ENCODE results near the gene LIPN.

LIPN gene

DNA sequence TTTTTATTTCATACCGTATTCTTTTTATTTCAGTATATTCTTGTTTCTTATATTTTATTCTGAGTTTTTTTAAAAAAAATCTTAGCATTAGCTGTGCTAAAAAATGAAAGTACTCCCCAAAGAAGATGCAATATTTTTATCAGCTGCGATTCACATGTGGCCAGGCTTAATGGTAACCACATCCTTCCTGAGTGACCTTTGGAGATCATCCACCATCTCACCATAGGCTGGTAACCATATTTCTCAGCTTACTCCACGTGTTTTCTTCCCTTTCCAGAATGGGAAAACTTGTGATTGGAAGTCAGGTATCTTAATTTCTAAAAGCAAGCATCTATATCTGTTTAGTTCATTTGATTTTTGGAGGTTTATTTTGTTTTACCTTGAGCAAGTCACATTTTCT is 23.9 kb downstream of the LIPN start:
- in situ Hi-C loops (cut with HindIII; ENCODE audit: low pct_ligation_motif_present, low sequenced_read_pairs): no loop called here
- no peak overlapping the region for H3K4me3 ChIP-seq (ENCODE audit: low read depth, low read length)
- H3K27me3 ChIP-seq (replicated peaks): no peaks in the 10 kb centered on the region
- peak; percentile 38 for DNase-seq
- H3K36me3 ChIP-seq (replicated peaks): no peaks in the 10 kb centered on the region
- TF ChIP-seq, protein P1, sequence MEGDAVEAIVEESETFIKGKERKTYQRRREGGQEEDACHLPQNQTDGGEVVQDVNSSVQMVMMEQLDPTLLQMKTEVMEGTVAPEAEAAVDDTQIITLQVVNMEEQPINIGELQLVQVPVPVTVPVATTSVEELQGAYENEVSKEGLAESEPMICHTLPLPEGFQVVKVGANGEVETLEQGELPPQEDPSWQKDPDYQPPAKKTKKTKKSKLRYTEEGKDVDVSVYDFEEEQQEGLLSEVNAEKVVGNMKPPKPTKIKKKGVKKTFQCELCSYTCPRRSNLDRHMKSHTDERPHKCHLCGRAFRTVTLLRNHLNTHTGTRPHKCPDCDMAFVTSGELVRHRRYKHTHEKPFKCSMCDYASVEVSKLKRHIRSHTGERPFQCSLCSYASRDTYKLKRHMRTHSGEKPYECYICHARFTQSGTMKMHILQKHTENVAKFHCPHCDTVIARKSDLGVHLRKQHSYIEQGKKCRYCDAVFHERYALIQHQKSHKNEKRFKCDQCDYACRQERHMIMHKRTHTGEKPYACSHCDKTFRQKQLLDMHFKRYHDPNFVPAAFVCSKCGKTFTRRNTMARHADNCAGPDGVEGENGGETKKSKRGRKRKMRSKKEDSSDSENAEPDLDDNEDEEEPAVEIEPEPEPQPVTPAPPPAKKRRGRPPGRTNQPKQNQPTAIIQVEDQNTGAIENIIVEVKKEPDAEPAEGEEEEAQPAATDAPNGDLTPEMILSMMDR (IDR thresholded peaks at IDR 0.05; ENCODE audit: low read depth, low read length, missing control alignments): no peak
- H3K27ac ChIP-seq: no peak overlapping the region

DNA sequence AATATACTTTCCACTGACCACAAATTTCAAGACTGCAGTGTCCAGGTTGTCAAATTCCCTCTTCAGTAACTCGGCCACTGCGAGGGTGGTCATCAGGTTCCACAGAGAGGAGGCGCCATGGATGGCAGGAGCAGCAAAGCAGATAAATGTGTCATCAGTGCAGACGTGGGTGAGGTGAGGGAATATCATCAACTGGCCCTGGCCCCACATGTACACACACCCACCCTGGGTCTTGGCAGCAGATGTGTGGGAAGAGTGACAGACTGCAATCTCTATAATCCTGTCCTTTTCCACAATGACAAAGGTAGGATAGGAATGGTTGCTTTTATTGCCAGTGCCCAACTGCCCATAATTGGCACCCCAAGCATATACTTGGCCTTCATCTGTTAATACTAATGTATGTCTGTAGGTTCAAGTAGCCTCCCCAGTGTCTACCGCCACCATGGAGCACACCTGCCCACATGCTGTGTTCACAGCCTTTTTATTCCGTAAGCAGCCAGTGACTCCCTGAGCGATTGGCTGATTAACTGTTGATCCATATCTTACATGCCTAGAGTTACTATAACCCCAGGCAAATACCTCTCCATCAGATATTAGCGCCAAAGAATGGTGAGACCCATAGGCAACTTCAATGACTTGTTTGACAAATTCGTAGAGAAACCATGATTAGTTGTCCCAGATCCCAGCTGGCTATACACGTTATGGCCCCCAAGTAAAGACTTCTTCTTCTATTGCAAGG is 26.4 kb downstream of the LIPN start:
- Histone ChIP-seq H3K27me3 (replicated peaks) (no peaks in the 10 kb centered on the region), H3K27ac (no peak overlapping the region), H3K36me3 (replicated peaks) (no peaks in the 10 kb centered on the region), H3K4me3 (ENCODE audit: low read depth, low read length) (no peak overlapping the region)
- TF ChIP-seq, protein P1 (IDR thresholded peaks at IDR 0.05; ENCODE audit: low read depth, low read length, missing control alignments): no peak
- in situ Hi-C loops (cut with HindIII; ENCODE audit: low pct_ligation_motif_present, low sequenced_read_pairs): no loop called here
- no peak for DNase-seq

DNA sequence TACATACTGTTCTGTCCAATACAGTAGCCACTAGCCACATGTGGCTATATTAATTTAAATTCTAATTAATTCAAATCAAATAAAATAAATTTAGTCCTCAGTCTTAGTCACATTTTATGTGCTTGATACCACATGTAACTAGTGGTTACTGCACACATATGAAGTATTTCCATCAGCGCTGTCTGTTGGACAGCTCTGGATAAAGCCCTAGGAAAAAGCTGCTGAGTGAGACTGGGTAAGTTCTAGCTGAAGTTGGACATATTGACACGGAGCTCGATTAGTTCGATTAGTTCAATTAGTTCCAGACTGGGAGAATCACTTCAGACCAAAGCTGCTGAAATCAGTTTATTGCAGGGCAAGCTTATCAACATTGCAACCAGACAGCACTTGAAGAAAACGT is 27.6 kb downstream of the LIPN start:
- in situ Hi-C loops (cut with HindIII; ENCODE audit: low pct_ligation_motif_present, low sequenced_read_pairs): no loop called here
- TF ChIP-seq, protein P1 (IDR thresholded peaks at IDR 0.05; ENCODE audit: low read depth, low read length, missing control alignments): no peak
- Histone ChIP-seq H3K27ac (no peak overlapping the region), H3K36me3 (replicated peaks) (no peaks in the 10 kb centered on the region), H3K27me3 (replicated peaks) (no peaks in the 10 kb centered on the region), H3K4me3 (ENCODE audit: low read depth, low read length) (no peak overlapping the region)
- DNase-seq: no peak

DNA sequence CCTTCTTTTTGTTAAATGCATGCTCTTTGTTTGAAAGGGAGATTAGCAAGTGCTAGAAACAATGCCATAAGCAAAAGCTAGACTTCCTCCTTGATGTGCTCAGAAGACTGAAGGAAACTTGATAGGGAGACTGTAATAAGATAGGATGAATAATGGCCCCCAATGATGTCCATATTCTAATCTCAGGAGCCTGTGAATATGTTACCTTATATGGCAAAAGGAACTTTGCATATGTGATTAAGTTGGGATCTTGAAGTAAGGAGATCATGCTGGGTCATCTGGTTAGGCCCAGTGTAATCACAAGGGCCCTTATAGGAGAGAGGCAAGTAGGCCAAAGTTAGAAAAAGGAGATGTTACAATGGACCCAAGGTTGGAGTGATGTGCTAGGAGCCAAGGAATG is 29.1 kb downstream of the LIPN start:
- in situ Hi-C loops (cut with HindIII; ENCODE audit: low pct_ligation_motif_present, low sequenced_read_pairs): no loop called here
- Histone ChIP-seq H3K36me3 (replicated peaks) (no peaks in the 10 kb centered on the region), H3K4me3 (ENCODE audit: low read depth, low read length) (no peak overlapping the region), H3K27ac (no peak overlapping the region), H3K27me3 (replicated peaks) (no peaks in the 10 kb centered on the region)
- no peak for DNase-seq
- TF ChIP-seq, protein P1 (IDR thresholded peaks at IDR 0.05; ENCODE audit: low read depth, low read length, missing control alignments): no peak

DNA sequence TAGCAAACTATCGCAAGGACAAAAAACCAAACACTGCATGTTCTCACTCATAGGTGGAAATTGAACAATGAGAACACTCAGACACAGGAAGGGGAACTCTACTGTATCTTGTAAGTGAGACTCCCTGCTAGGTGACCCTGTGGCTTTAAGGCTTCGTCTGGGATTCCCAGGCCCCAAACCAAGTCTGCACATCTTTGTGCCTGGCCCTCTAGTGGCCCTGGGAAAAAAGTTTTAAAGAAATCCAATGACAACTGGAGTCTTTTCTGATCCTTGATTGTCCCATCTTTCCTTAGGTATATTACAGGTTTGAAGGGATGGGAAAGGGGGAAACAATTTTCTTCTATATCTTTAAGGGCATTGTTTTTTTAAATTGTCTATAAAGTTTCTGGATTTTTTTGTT is 32.1 kb downstream of the LIPN start:
- in situ Hi-C loops (cut with HindIII; ENCODE audit: low pct_ligation_motif_present, low sequenced_read_pairs): no loop called here
- no peaks in the 10 kb centered on the region for H3K36me3 ChIP-seq (replicated peaks)
- DNase-seq: peak; percentile 35
- H3K4me3 ChIP-seq (ENCODE audit: low read depth, low read length): no peak overlapping the region
- H3K27ac ChIP-seq: no peak overlapping the region
- H3K27me3 ChIP-seq (replicated peaks): no peaks in the 10 kb centered on the region
- TF ChIP-seq, protein P1 (IDR thresholded peaks at IDR 0.05; ENCODE audit: low read depth, low read length, missing control alignments): peak; percentile 76

DNA sequence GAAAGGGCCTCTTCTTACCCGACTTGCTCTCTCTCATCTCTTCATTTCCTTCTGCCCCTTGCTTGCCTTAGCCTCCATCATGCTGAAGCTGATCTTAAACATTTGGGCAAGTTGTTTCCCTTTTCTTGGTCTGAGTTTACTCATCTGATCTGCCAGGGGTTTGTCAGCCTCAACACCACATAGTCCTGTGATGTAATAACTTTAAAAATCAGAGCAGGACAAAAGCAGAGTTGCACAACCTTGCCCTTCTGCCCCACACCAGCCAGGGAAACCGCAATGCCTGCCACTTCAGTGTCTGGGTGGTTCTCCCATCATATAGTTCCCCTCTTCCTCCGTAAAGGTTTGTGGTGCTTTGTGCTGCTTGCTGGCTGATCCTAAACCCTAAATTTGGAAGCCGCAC is 32.8 kb downstream of the LIPN start:
- Histone ChIP-seq H3K4me3 (ENCODE audit: low read depth, low read length) (no peak overlapping the region), H3K27me3 (replicated peaks) (no peaks in the 10 kb centered on the region), H3K27ac (no peak overlapping the region), H3K36me3 (replicated peaks) (no peaks in the 10 kb centered on the region)
- DNase-seq: peak; percentile 54
- in situ Hi-C loops (cut with HindIII; ENCODE audit: low pct_ligation_motif_present, low sequenced_read_pairs): no loop called here
- TF ChIP-seq, protein P1 (IDR thresholded peaks at IDR 0.05; ENCODE audit: low read depth, low read length, missing control alignments): no peak

Data from brain microvascular endothelial cell (primary cell).